ENCODE data around the gene CEP85L.
A peak's percentile ranks its signal among the peaks of the same experiment; 100 is the strongest.

- TF ChIP-seq, protein P1, sequence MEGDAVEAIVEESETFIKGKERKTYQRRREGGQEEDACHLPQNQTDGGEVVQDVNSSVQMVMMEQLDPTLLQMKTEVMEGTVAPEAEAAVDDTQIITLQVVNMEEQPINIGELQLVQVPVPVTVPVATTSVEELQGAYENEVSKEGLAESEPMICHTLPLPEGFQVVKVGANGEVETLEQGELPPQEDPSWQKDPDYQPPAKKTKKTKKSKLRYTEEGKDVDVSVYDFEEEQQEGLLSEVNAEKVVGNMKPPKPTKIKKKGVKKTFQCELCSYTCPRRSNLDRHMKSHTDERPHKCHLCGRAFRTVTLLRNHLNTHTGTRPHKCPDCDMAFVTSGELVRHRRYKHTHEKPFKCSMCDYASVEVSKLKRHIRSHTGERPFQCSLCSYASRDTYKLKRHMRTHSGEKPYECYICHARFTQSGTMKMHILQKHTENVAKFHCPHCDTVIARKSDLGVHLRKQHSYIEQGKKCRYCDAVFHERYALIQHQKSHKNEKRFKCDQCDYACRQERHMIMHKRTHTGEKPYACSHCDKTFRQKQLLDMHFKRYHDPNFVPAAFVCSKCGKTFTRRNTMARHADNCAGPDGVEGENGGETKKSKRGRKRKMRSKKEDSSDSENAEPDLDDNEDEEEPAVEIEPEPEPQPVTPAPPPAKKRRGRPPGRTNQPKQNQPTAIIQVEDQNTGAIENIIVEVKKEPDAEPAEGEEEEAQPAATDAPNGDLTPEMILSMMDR (IDR thresholded peaks at IDR 0.05) = peak; percentile 76 to 90 (median 80)
- no peak for TF ChIP-seq POLR2A (IDR thresholded peaks at IDR 0.05)
Observed at GRCh38 chr6:118618676-118619377, 32.6 kb downstream of the CEP85L start.

Data from gastroesophageal sphincter (tissue), 3 donors.